ENCODE results near the gene TERT. TPM values are rescaled to one million over a fixed set of nuclear protein-coding genes. Genes with fewer than 3 reads are reported as not detected.

TERT gene
- total RNA-seq, 3 donors from 2014 or later = 2.1 to 5.0 (median 2.8) TPM

DNA sequence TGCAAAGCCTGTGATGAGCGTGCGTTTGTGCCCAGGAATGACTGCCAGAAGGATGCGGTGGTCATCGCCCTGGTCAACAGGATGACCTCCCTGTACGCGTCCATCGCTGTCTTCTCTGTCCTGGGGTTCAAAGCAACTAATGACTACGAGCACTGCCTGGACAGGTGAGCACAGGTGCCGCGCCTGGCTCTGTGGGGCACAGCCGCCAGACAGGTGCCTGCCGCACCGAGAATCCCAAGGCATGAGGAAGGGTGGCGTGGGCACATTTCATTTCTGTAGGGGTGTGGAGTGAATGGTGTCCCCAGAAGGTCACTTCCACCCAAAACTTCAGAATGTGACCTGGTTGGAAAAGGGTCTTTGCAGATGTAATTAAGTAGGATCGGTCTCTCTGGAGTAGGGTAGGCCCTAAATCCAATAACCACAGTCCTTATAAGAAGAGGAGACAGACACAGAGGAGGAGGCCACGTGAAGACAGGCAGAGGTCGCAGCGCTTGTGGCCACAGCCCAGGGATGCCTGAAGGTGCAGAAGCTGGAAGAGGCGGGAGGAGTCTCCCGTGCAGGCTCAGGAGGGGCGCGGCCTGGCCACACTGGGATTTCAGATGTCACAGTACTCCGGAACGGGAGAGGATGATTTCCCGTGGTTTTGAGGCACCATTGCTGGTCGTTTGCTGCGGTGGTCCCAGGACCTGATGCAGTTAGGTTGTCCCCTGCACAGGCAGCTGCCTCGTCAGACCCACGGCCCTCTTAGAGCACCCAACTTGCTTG is 54.2 kb downstream of the TERT start:
- Histone ChIP-seq H3K36me3 (ENCODE audit: low read depth) (no peaks in the 10 kb centered on the region), H3K9me3 (peaks cover 4% of the 10 kb centered on the region), H3K4me3 (no peak overlapping the region), H3K4me1 (ENCODE audit: low read depth) (peaks cover 29% of the 10 kb centered on the region)
- intact Hi-C loops (cut with DNase I, micrococcal nuclease) = no loop called here
- TF ChIP-seq, protein P1, sequence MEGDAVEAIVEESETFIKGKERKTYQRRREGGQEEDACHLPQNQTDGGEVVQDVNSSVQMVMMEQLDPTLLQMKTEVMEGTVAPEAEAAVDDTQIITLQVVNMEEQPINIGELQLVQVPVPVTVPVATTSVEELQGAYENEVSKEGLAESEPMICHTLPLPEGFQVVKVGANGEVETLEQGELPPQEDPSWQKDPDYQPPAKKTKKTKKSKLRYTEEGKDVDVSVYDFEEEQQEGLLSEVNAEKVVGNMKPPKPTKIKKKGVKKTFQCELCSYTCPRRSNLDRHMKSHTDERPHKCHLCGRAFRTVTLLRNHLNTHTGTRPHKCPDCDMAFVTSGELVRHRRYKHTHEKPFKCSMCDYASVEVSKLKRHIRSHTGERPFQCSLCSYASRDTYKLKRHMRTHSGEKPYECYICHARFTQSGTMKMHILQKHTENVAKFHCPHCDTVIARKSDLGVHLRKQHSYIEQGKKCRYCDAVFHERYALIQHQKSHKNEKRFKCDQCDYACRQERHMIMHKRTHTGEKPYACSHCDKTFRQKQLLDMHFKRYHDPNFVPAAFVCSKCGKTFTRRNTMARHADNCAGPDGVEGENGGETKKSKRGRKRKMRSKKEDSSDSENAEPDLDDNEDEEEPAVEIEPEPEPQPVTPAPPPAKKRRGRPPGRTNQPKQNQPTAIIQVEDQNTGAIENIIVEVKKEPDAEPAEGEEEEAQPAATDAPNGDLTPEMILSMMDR (IDR thresholded peaks at IDR 0.05) = no peak
- DNase-seq (peak in 2 of 3 donors; percentile 17 to 45), ATAC-seq (no peak)

DNA sequence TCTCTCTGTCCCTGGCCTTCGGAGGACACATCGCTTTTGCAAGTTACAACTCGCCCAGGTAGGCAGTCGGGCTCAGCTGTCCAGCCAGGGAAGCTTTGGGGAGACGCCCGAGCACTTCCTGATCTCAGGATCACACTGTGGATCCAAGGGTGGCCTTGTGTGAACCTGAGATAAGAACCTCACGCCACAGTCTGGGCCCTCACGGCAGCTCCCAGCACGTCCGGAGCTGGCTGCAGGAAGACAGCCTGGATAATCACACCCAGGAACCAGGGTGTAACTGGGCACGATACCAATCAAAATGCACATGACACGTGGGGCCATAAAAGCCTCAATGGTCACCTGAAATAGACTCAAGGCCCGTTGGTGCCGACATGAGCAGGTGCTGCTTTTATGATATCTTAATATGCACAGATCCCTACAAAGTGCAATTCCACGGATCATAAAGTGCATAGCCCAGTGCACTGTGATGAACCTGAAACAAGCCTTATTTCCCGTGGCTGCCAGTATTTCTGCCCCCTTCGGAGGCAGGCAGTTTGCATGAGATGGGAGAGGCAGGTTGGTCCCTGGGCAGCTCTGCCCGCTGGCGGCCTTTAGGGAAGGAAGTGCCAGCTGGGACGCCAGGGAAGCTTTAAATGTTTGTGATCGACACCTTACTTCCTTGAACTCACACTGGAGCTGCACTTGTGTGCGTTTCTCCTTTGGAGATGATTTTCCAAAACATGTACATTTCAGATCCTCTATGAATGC is 55.2 kb downstream of the TERT start:
- intact Hi-C loops (cut with DNase I, micrococcal nuclease) = no loop called here
- Histone ChIP-seq H3K9me3 (peaks cover 11% of the 10 kb centered on the region), H3K4me1 (ENCODE audit: low read depth) (peaks cover 29% of the 10 kb centered on the region), H3K4me3 (no peak overlapping the region), H3K36me3 (ENCODE audit: low read depth) (no peaks in the 10 kb centered on the region)
- ATAC-seq (peak; percentile 92), DNase-seq (peak; percentile 86 to 93 (median 87))
- TF ChIP-seq, protein P1 (IDR thresholded peaks at IDR 0.05) = no peak

DNA sequence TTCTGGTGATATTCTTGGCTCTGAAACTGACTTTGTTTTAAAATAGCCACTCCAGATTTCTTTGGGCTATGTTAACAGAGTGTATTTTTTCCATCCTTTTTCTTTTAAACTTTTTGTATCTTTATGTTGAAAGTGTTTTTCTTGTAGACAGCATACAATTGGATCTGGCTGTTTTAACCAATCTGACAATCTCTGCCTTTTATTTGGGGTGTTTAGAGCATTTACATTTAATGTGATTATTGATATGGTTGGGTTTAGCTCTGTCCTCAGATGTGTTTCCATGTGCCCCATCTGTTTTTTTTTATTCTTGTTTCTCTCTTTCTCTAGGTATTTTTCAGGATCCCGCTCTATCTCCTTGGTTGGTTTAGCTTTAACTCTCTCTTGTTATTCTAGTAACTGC is 59.0 kb downstream of the TERT start:
- Histone ChIP-seq H3K36me3 (ENCODE audit: low read depth) (no peaks in the 10 kb centered on the region), H3K4me1 (ENCODE audit: low read depth) (peaks cover 28% of the 10 kb centered on the region), H3K9me3 (peaks cover 11% of the 10 kb centered on the region), H3K4me3 (no peak overlapping the region)
- DNase-seq (no peak), ATAC-seq (no peak)
- intact Hi-C loops (cut with DNase I, micrococcal nuclease) = no loop called here
- TF ChIP-seq, protein P1 (IDR thresholded peaks at IDR 0.05) = no peak

DNA sequence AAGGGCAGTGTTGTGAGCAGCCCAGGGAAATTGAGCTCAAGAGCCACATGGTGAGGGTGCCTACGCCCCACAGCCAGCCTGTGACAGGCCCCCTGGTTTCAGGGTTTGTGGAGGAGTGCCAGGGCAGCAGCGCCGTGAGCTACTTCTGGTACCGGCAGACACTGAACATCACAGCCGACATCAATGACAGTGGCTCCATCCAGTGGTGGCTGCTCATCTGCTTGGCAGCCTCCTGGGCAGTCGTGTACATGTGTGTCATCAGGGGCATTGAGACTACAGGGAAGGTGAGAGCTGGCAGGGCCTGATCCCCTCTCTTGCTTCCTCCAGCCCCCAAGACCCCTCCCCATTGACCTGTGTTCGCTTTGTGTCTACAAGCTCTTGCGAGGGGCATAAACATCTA is 59.5 kb downstream of the TERT start:
- ATAC-seq (no peak), DNase-seq (no peak)
- H3K4me3 ChIP-seq = no peak overlapping the region
- TF ChIP-seq, protein P1 (IDR thresholded peaks at IDR 0.05) = no peak
- intact Hi-C loops (cut with DNase I, micrococcal nuclease) = no loop called here
- no peaks in the 10 kb centered on the region for H3K36me3 ChIP-seq (ENCODE audit: low read depth)
- H3K4me1 ChIP-seq (ENCODE audit: low read depth) = peaks cover 23% of the 10 kb centered on the region
- peaks cover 11% of the 10 kb centered on the region for H3K9me3 ChIP-seq

DNA sequence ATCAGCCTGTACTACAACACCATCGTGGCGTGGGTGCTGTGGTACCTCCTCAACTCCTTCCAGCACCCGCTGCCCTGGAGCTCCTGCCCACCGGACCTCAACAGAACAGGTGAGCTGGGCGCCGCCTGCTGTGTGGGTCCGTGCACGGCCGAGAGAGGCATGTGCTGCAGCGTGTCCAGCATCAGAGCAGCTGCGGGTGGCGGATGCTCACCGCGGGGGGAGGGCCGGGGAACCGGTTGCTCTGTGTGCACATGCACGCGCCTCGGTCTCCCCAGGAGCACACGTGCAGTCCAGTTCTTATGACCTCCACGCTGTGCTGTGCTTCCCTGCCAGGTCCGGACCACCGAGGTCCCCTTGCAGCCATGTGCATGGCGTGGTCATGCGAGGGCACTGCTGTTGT is 62.1 kb downstream of the TERT start:
- H3K4me3 ChIP-seq = no peak overlapping the region
- DNase-seq = no peak
- TF ChIP-seq, protein P1 (IDR thresholded peaks at IDR 0.05) = no peak
- H3K4me1 ChIP-seq (ENCODE audit: low read depth) = peaks cover 4% of the 10 kb centered on the region
- H3K9me3 ChIP-seq = peaks cover 11% of the 10 kb centered on the region
- ATAC-seq = no peak
- intact Hi-C loops (cut with DNase I, micrococcal nuclease) = no loop called here
- no peaks in the 10 kb centered on the region for H3K36me3 ChIP-seq (ENCODE audit: low read depth)

All from mucosa of descending colon (tissue), 3 donors.